ENCODE data around the gene PSMD1.
"Not testable (repeated sequence)": the region's sequence is repeated elsewhere in the genome, so short reads cannot be mapped to it uniquely, and the experiment has no call there.

Gene PSMD1

GRCh38 chr2:231053846-231054245 is 2.8 kb upstream of the PSMD1 start:
- no peak for DNase-seq (ENCODE audit: low spot score)

GRCh38 chr2:231057590-231057989 is 923 bp downstream of the PSMD1 start:
- no peak for DNase-seq (ENCODE audit: low spot score)

- DNase-seq (ENCODE audit: low spot score): no peak
Measured at GRCh38 chr2:231058761-231059550, 2.3 kb downstream of the PSMD1 start.

GRCh38 chr2:231059756-231060155 is 3.1 kb downstream of the PSMD1 start:
- no peak for DNase-seq (ENCODE audit: low spot score)

GRCh38 chr2:231062776-231063175 is 6.1 kb downstream of the PSMD1 start:
- DNase-seq (ENCODE audit: low spot score): no peak

- no peak for DNase-seq (ENCODE audit: low spot score)
Measured at GRCh38 chr2:231063347-231063746, 6.7 kb downstream of the PSMD1 start.

GRCh38 chr2:231065966-231066365 is 9.3 kb downstream of the PSMD1 start:
- DNase-seq (ENCODE audit: low spot score): no peak

GRCh38 chr2:231067531-231067930 is 10.9 kb downstream of the PSMD1 start:
- not testable (repeated sequence) for DNase-seq (ENCODE audit: low spot score)

GRCh38 chr2:231068525-231069222 is 12.0 kb downstream of the PSMD1 start:
- DNase-seq (ENCODE audit: low spot score): no peak

GRCh38 chr2:231069379-231070054 is 12.8 kb downstream of the PSMD1 start:
- no peak for DNase-seq (ENCODE audit: low spot score)

- DNase-seq (ENCODE audit: low spot score): no peak
Measured at GRCh38 chr2:231084565-231084964, 27.9 kb downstream of the PSMD1 start.

- DNase-seq (ENCODE audit: low spot score): no peak
Measured at GRCh38 chr2:231088754-231089153, 32.1 kb downstream of the PSMD1 start.

- DNase-seq (ENCODE audit: low spot score): no peak
Measured at GRCh38 chr2:231093933-231094332, 37.3 kb downstream of the PSMD1 start.

GRCh38 chr2:231094736-231095346 is 38.2 kb downstream of the PSMD1 start:
- no peak for DNase-seq (ENCODE audit: low spot score)

GRCh38 chr2:231099918-231100317 is 43.3 kb downstream of the PSMD1 start:
- DNase-seq (ENCODE audit: low spot score): no peak

- DNase-seq (ENCODE audit: low spot score): not testable (repeated sequence)
Measured at GRCh38 chr2:231100321-231100720, 43.7 kb downstream of the PSMD1 start.

GRCh38 chr2:231100990-231101389 is 44.3 kb downstream of the PSMD1 start:
- no peak for DNase-seq (ENCODE audit: low spot score)

GRCh38 chr2:231102772-231103171 is 46.1 kb downstream of the PSMD1 start:
- no peak for DNase-seq (ENCODE audit: low spot score)

- peak; percentile 34 for DNase-seq (ENCODE audit: low spot score)
Measured at GRCh38 chr2:231104115-231104713, 47.5 kb downstream of the PSMD1 start.

GRCh38 chr2:231110551-231110950 is 53.9 kb downstream of the PSMD1 start:
- DNase-seq (ENCODE audit: low spot score): no peak

- no peak for DNase-seq (ENCODE audit: low spot score)
Measured at GRCh38 chr2:231111987-231112386, 55.3 kb downstream of the PSMD1 start.

- no peak for DNase-seq (ENCODE audit: low spot score)
Measured at GRCh38 chr2:231113489-231113888, 56.8 kb downstream of the PSMD1 start.
